Neuronal stem cell (in vitro differentiated cells): Measurements from ENCODE around the gene CBFA2T2.

Source experiments
- DNase-seq: peaks from one replicate; pipeline ENCODE4 v3.0.0-alpha.2; 2013; ENCODE audit warnings: low spot score
- H2AFZ ChIP-seq: one replicate; pipeline ENCODE4 v1.6.1; 2013; ENCODE audit warnings: mild to moderate bottlenecking, low read length, inconsistent platforms
- H2AK5ac ChIP-seq: 2 replicates; pipeline ENCODE4 v1.6.1; 2013; ENCODE audit warnings: low read depth, mild to moderate bottlenecking, inconsistent platforms, low read length, moderate library complexity, mixed read lengths
- H2BK120ac ChIP-seq: 2 replicates; pipeline ENCODE4 v1.6.1; 2013; ENCODE audit warnings: low read depth, mild to moderate bottlenecking, inconsistent platforms, low read length, moderate library complexity, mixed read lengths
- H2BK12ac ChIP-seq: one replicate; pipeline ENCODE4 v1.6.1; 2013; ENCODE audit warnings: low read length, inconsistent platforms
- H2BK15ac ChIP-seq: 2 replicates; pipeline ENCODE4 v1.6.1; 2013; ENCODE audit warnings: mild to moderate bottlenecking, low read length, inconsistent platforms, mixed read lengths
- H2BK5ac ChIP-seq: one replicate; pipeline ENCODE4 v1.6.1; 2013; ENCODE audit warnings: inconsistent platforms, mild to moderate bottlenecking, low read length, moderate library complexity
- H3K14ac ChIP-seq: one replicate; pipeline ENCODE4 v1.6.1; 2013; ENCODE audit warnings: low read length, inconsistent platforms
- H3K18ac ChIP-seq: 2 replicates; pipeline ENCODE4 v1.6.1; 2013; ENCODE audit warnings: low read length, inconsistent platforms
- H3K23ac ChIP-seq: 2 replicates; pipeline ENCODE4 v1.6.1; 2013; ENCODE audit warnings: low read depth, mild to moderate bottlenecking, mixed read lengths, low read length, inconsistent platforms; ENCODE audit not compliant: poor library complexity
- H3K27ac ChIP-seq: replicated peaks from 3 replicates; pipeline ENCODE4 v1.5.1; 2013; ENCODE audit warnings: low read length, inconsistent platforms
- H3K27me3 ChIP-seq, 3 experiments: 2 replicates each; pipeline ENCODE4 v1.6.1; 2013; ENCODE audit warnings: low read length in 3 of 3, mild to moderate bottlenecking in 2 of 3, inconsistent platforms in 1 of 3, low read depth in 1 of 3, mixed read lengths in 1 of 3, moderate library complexity in 1 of 3; ENCODE audit not compliant: control insufficient read depth in 3 of 3, insufficient read depth in 3 of 3
- H3K36me3 ChIP-seq, 2 donors: replicated peaks in 1 of 2; 2 replicates each; pipeline ENCODE4 v1.6.1; 2013; ENCODE audit warnings: low read length in 2 of 2; ENCODE audit not compliant: control insufficient read depth in 2 of 2, insufficient read depth in 2 of 2
- H3K4ac ChIP-seq: 2 replicates; pipeline ENCODE4 v1.6.1; 2013; ENCODE audit warnings: inconsistent platforms, mild to moderate bottlenecking, low read length, moderate library complexity
- H3K4me1 ChIP-seq, 2 donors: 1 replicate in 1 of 2; 2 replicates in 1 of 2; pipeline ENCODE4 v1.6.1; 2013; ENCODE audit warnings: low read length in 2 of 2, low read depth in 1 of 2; ENCODE audit not compliant: control insufficient read depth in 2 of 2, insufficient read depth in 1 of 2
- H3K4me2 ChIP-seq: one replicate; pipeline ENCODE4 v1.6.1; 2013; ENCODE audit warnings: mild to moderate bottlenecking, low read length, inconsistent platforms; ENCODE audit not compliant: insufficient read depth, poor library complexity, severe bottlenecking
- H3K4me3 ChIP-seq, 2 donors: 2 replicates each; pipeline ENCODE4 v1.5.1; 2013; ENCODE audit warnings: low read length in 2 of 2, mild to moderate bottlenecking in 2 of 2, inconsistent platforms in 1 of 2, moderate library complexity in 1 of 2
- H3K79me1 ChIP-seq: one replicate; pipeline ENCODE4 v1.6.1; 2013; ENCODE audit warnings: low read depth, mild to moderate bottlenecking, inconsistent platforms, low read length, moderate library complexity
- H3K9ac ChIP-seq: one replicate; pipeline ENCODE4 v1.6.1; 2013; ENCODE audit warnings: mild to moderate bottlenecking, low read depth, low read length, inconsistent platforms; ENCODE audit not compliant: poor library complexity
- H3K9me3 ChIP-seq, 2 donors: replicated peaks in 1 of 2; 2 replicates each; pipeline versions ENCODE3 to v1.6.1; 2013; ENCODE audit warnings: low read length in 2 of 2, mild to moderate bottlenecking in 2 of 2, inconsistent platforms in 1 of 2, low read depth in 1 of 2, mixed read lengths in 1 of 2, moderate library complexity in 1 of 2; ENCODE audit not compliant: control insufficient read depth in 2 of 2, insufficient read depth in 1 of 2
- H4K8ac ChIP-seq: one replicate; pipeline ENCODE4 v1.6.1; 2013; ENCODE audit warnings: low read depth, mild to moderate bottlenecking, inconsistent platforms, low read length, moderate library complexity
- H4K91ac ChIP-seq: one replicate; pipeline ENCODE4 v1.6.1; 2013; ENCODE audit warnings: low read length, low read depth, mild to moderate bottlenecking, inconsistent platforms; ENCODE audit not compliant: poor library complexity
- WGBS, 2 donors: extraction: QIAGEN DNeasy Blood & Tissue Kit; methylation state at CpG; one replicate each; pipeline ENCODE4 v1.1.7; 2013; ENCODE audit warnings: missing lambda C conversion rate in 2 of 2, mixed read lengths in 1 of 2; ENCODE audit not compliant: insufficient read length in 2 of 2, insufficient replicate concordance in 1 of 2; ENCODE audit errors: extremely low coverage in 2 of 2; 5-methylcytosine and 5-hydroxymethylcytosine counted together

CBFA2T2 gene

GRCh38 chr20:33609504-33609903 lies 119.6 kb downstream of the CBFA2T2 start:
- no peaks in the 10 kb centered on the region for H3K27me3 ChIP-seq
- no peak overlapping the region for H2BK120ac ChIP-seq
- no peak overlapping the region for H3K4ac ChIP-seq
- WGBS, 2 donors = no CpG with 5 or more reads among the region's 2 CpGs
- no peak overlapping the region for H4K8ac ChIP-seq
- H3K4me3 ChIP-seq = no peak overlapping the region
- no peak overlapping the region for H3K23ac ChIP-seq
- no peak overlapping the region for H4K91ac ChIP-seq
- no peak overlapping the region for H2BK15ac ChIP-seq
- no peak overlapping the region for H3K14ac ChIP-seq
- H2AFZ ChIP-seq = no peak overlapping the region
- no peak overlapping the region for H3K4me2 ChIP-seq
- no peak overlapping the region for H3K27ac ChIP-seq
- peaks cover 5 to 64% of the 10 kb centered on the region in 2 donors for H3K36me3 ChIP-seq
- no peak overlapping the region for H3K18ac ChIP-seq
- peaks cover 0 to 3% of the 10 kb centered on the region in 2 donors for H3K4me1 ChIP-seq
- H2BK12ac ChIP-seq = no peak overlapping the region
- no peaks in the 10 kb centered on the region for H3K79me1 ChIP-seq
- H3K9ac ChIP-seq = no peak overlapping the region
- no peaks in the 10 kb centered on the region for H3K9me3 ChIP-seq
- H2AK5ac ChIP-seq = no peak overlapping the region
- H2BK5ac ChIP-seq = no peak overlapping the region
- no peak for DNase-seq

- Histone ChIP-seq H2AK5ac (no peak overlapping the region), H3K9ac (no peak overlapping the region), H2BK120ac (no peak overlapping the region), H2AFZ (no peak overlapping the region), H3K9me3 (no peaks in the 10 kb centered on the region), H3K14ac (no peak overlapping the region), H2BK5ac (no peak overlapping the region), H3K36me3 (peaks cover 7 to 80% of the 10 kb centered on the region in 2 donors), H3K27me3 (no peaks in the 10 kb centered on the region), H3K4me3 (no peak overlapping the region), H3K27ac (no peak overlapping the region), H4K8ac (no peak overlapping the region), H2BK15ac (no peak overlapping the region), H3K18ac (no peak overlapping the region), H3K4ac (no peak overlapping the region), H2BK12ac (no peak overlapping the region), H3K23ac (no peak overlapping the region), H4K91ac (no peak overlapping the region), H3K4me2 (no peak overlapping the region), H3K79me1 (no peaks in the 10 kb centered on the region), H3K4me1 (peaks cover 0 to 3% of the 10 kb centered on the region in 2 donors)
- DNase-seq = no peak
- WGBS, 2 donors = no CpG with 5 or more reads among the region's 5 CpGs
Observed at GRCh38 chr20:33611106-33611505, 121.2 kb downstream of the CBFA2T2 start.

- H3K23ac ChIP-seq = no peak overlapping the region
- H2BK120ac ChIP-seq = no peak overlapping the region
- peaks cover 7 to 88% of the 10 kb centered on the region in 2 donors for H3K36me3 ChIP-seq
- no peak for DNase-seq
- no peaks in the 10 kb centered on the region for H3K27me3 ChIP-seq
- H3K79me1 ChIP-seq = no peaks in the 10 kb centered on the region
- H3K4me1 ChIP-seq = no peaks in the 10 kb centered on the region
- H3K4me3 ChIP-seq = no peak overlapping the region
- no peaks in the 10 kb centered on the region for H3K9me3 ChIP-seq
- H3K27ac ChIP-seq = no peak overlapping the region
- H3K4me2 ChIP-seq = no peak overlapping the region
- WGBS, 2 donors = no CpG with 5 or more reads among the region's 4 CpGs
- H4K8ac ChIP-seq = no peak overlapping the region
- H2BK12ac ChIP-seq = no peak overlapping the region
- H3K18ac ChIP-seq = no peak overlapping the region
- no peak overlapping the region for H3K4ac ChIP-seq
- H2BK5ac ChIP-seq = no peak overlapping the region
- H3K14ac ChIP-seq = no peak overlapping the region
- H3K9ac ChIP-seq = no peak overlapping the region
- no peak overlapping the region for H2AK5ac ChIP-seq
- H2AFZ ChIP-seq = no peak overlapping the region
- no peak overlapping the region for H4K91ac ChIP-seq
- no peak overlapping the region for H2BK15ac ChIP-seq
Observed at GRCh38 chr20:33612001-33612400, 122.1 kb downstream of the CBFA2T2 start.

GRCh38 chr20:33621717-33622400 lies 132.0 kb downstream of the CBFA2T2 start:
- Histone ChIP-seq H3K9me3 (peaks cover 0 to 2% of the 10 kb centered on the region in 2 donors), H3K27ac (no peak overlapping the region), H3K18ac (no peak overlapping the region), H2AFZ (no peak overlapping the region), H3K23ac (no peak overlapping the region), H2BK120ac (no peak overlapping the region), H2AK5ac (no peak overlapping the region), H2BK12ac (no peak overlapping the region), H3K4me1 (peaks cover 0 to 3% of the 10 kb centered on the region in 2 donors), H3K4me2 (no peak overlapping the region), H3K14ac (no peak overlapping the region), H2BK15ac (no peak overlapping the region), H3K36me3 (peaks cover 11 to 56% of the 10 kb centered on the region in 2 donors), H3K4me3 (no peak overlapping the region), H3K79me1 (no peaks in the 10 kb centered on the region), H4K91ac (no peak overlapping the region), H4K8ac (no peak overlapping the region), H3K4ac (no peak overlapping the region), H2BK5ac (no peak overlapping the region), H3K27me3 (no peaks in the 10 kb centered on the region), H3K9ac (no peak overlapping the region)
- DNase-seq = no peak
- WGBS, 2 donors = no CpG with 5 or more reads among the region's 4 CpGs
